IMR-90 (cell line): ENCODE results near the gene GLMN. TPM values are rescaled to one million over a fixed set of nuclear protein-coding genes. Genes with fewer than 3 reads are reported as not detected.

ENCODE experiments used
- ATAC-seq: fragments of 200-7000 bp; cut with Tn5 transposase; 2 replicates; pipeline ENCODE4 v1.9.1; 2020; ENCODE audit warnings: low read depth, mild to moderate bottlenecking, moderate library complexity
- BruUV-seq: library from RNA; stranded (reverse); fragments of 400-500 nt; replicated peaks from 2 replicates; lab custom pipeline; 2021; lab: Mats Ljungman, UMichigan
- CTCF ChIA-PET: fragments of 300-600 bp; formaldehyde crosslinking; extraction: SDS; loops from one replicate; lab custom pipeline; 2021; ENCODE audit warnings: antibody characterized with exemption; lab: Yijun Ruan, JAX
- POLR2A ChIA-PET: fragments of 300-600 bp; sonication (Branson Sonifier 250); formaldehyde crosslinking; loops from one replicate; lab custom pipeline; 2022; ENCODE audit warnings: antibody characterized with exemption; ENCODE audit not compliant: unreplicated experiment; lab: Charles Lee
- DNase-seq: peaks from one replicate; pipeline ENCODE4 v3.0.0; 2013
- H2AFZ ChIP-seq: replicated peaks from 2 replicates; pipeline ENCODE3; 2013; ENCODE audit warnings: low read length, mild to moderate bottlenecking; ENCODE audit not compliant: poor library complexity
- H2AK5ac ChIP-seq: 2 replicates; pipeline ENCODE4 v1.6.1; 2013; ENCODE audit warnings: low read depth, low read length, inconsistent platforms
- H2AK9ac ChIP-seq: replicated peaks from 2 replicates; pipeline ENCODE3; 2013; ENCODE audit warnings: mild to moderate bottlenecking, low read depth, low read length, moderate library complexity; ENCODE audit not compliant: poor library complexity
- H2BK120ac ChIP-seq: 2 replicates; pipeline ENCODE4 v1.6.1; 2013; ENCODE audit warnings: low read depth, low read length, inconsistent platforms
- H2BK15ac ChIP-seq: 3 replicates; pipeline ENCODE4 v1.6.1; 2013; ENCODE audit warnings: low read depth, low read length, inconsistent platforms
- H2BK20ac ChIP-seq: 2 replicates; pipeline ENCODE4 v1.6.1; 2013; ENCODE audit warnings: low read depth, mild to moderate bottlenecking, inconsistent platforms, low read length, moderate library complexity
- H2BK5ac ChIP-seq: 2 replicates; pipeline ENCODE4 v1.6.1; 2013; ENCODE audit warnings: mild to moderate bottlenecking, low read depth, low read length, inconsistent platforms; ENCODE audit not compliant: poor library complexity, severe bottlenecking
- H3K14ac ChIP-seq: replicated peaks from 2 replicates; pipeline ENCODE4 v1.6.1; 2013; ENCODE audit warnings: low read depth, low read length, inconsistent platforms
- H3K18ac ChIP-seq: 2 replicates; pipeline ENCODE4 v1.6.1; 2013; ENCODE audit warnings: low read depth, low read length, control low read depth
- H3K23ac ChIP-seq: 2 replicates; pipeline ENCODE4 v1.6.1; 2013; ENCODE audit warnings: low read depth, low read length, inconsistent platforms
- H3K27ac ChIP-seq: 2 replicates; pipeline ENCODE4 v1.5.1; 2013; ENCODE audit warnings: mild to moderate bottlenecking, control low read depth, low read length; ENCODE audit not compliant: insufficient read depth
- H3K27me3 ChIP-seq: 2 replicates; pipeline ENCODE4 v1.6.1; 2013; ENCODE audit warnings: low read length; ENCODE audit not compliant: control insufficient read depth, insufficient read depth
- H3K36me3 ChIP-seq: 2 replicates; pipeline ENCODE4 v1.6.1; 2013; ENCODE audit warnings: low read length, mixed read lengths; ENCODE audit not compliant: control insufficient read depth, insufficient read depth
- H3K4ac ChIP-seq: 2 replicates; pipeline ENCODE4 v1.6.1; 2013; ENCODE audit warnings: low read depth, low read length, inconsistent platforms
- H3K4me1 ChIP-seq: 2 replicates; pipeline ENCODE4 v1.6.1; 2013; ENCODE audit warnings: low read length, mixed read lengths; ENCODE audit not compliant: control insufficient read depth, insufficient read depth
- H3K4me2 ChIP-seq: 2 replicates; pipeline ENCODE4 v1.6.1; 2013; ENCODE audit warnings: low read depth, mild to moderate bottlenecking, control low read depth, low read length, moderate library complexity
- H3K4me3 ChIP-seq: 2 replicates; pipeline ENCODE4 v1.5.1; 2013; ENCODE audit warnings: low read depth, mild to moderate bottlenecking, control low read depth, low read length, moderate library complexity; ENCODE audit not compliant: insufficient read depth
- H3K56ac ChIP-seq: 2 replicates; pipeline ENCODE4 v1.6.1; 2013; ENCODE audit warnings: low read length, inconsistent platforms; ENCODE audit not compliant: insufficient read depth; ENCODE audit errors: extremely low read depth
- H3K79me1 ChIP-seq, 2 experiments: 2 replicates each; pipeline ENCODE4 v1.6.1; 2013; ENCODE audit warnings: low read length in 2 of 2, inconsistent platforms in 1 of 2, low read depth in 1 of 2
- H3K9ac ChIP-seq: 2 replicates; pipeline ENCODE4 v1.6.1; 2013; ENCODE audit warnings: low read depth, low read length, control low read depth
- H3K9me1 ChIP-seq: 2 replicates; pipeline ENCODE4 v1.6.1; 2013; ENCODE audit warnings: low read length, inconsistent platforms; ENCODE audit not compliant: insufficient read depth
- H3K9me3 ChIP-seq: 2 replicates; pipeline ENCODE4 v1.6.1; 2013; ENCODE audit warnings: low read length; ENCODE audit not compliant: control insufficient read depth, insufficient read depth
- H4K20me1 ChIP-seq: 2 replicates; pipeline ENCODE4 v1.6.1; 2013; ENCODE audit warnings: low read length, inconsistent platforms; ENCODE audit not compliant: insufficient read depth
- H4K5ac ChIP-seq: 2 replicates; pipeline ENCODE4 v1.6.1; 2013; ENCODE audit warnings: mild to moderate bottlenecking, low read depth, low read length, control low read depth
- H4K8ac ChIP-seq, 2 experiments: 2 replicates each; pipeline ENCODE4 v1.6.1; 2013; ENCODE audit warnings: low read depth in 2 of 2, low read length in 2 of 2, control low read depth in 1 of 2, inconsistent platforms in 1 of 2
- H4K91ac ChIP-seq: 2 replicates; pipeline ENCODE4 v1.6.1; 2013; ENCODE audit warnings: low read depth, low read length, inconsistent platforms; ENCODE audit not compliant: insufficient read depth
- BHLHE40 ChIP-seq: fragments of 150-350 bp; IDR thresholded peaks from 2 replicates; pipeline ENCODE4 v1.6.1; 2016; ENCODE audit warnings: mild to moderate bottlenecking, low read depth, low read length
- CEBPB ChIP-seq: IDR thresholded peaks from 2 replicates; pipeline ENCODE4 v1.6.1; 2012; ENCODE audit warnings: low read depth, low read length, improper control_type of control experiment
- CHD1 ChIP-seq: IDR thresholded peaks from 2 replicates; pipeline ENCODE4 v1.6.1; 2012; ENCODE audit warnings: low read depth, low read length, improper control_type of control experiment
- FOS ChIP-seq: fragments of 150-350 bp; IDR thresholded peaks from 2 replicates; pipeline ENCODE4 v1.6.1; 2016; ENCODE audit warnings: low read depth, low read length
- MAFK ChIP-seq: IDR thresholded peaks from 2 replicates; pipeline ENCODE4 v1.6.1; 2012; ENCODE audit warnings: low read depth, low read length, improper control_type of control experiment
- MAZ ChIP-seq: IDR thresholded peaks from 2 replicates; pipeline ENCODE4 v1.6.1; 2012; ENCODE audit warnings: low read depth, mild to moderate bottlenecking, low read length, improper control_type of control experiment, moderate library complexity, borderline replicate concordance
- MXI1 ChIP-seq: IDR thresholded peaks from 2 replicates; pipeline ENCODE4 v1.6.1; 2012; ENCODE audit warnings: low read depth, mild to moderate bottlenecking, low read length, moderate library complexity, borderline replicate concordance
- NFE2L2 ChIP-seq: fragments of 150-350 bp; IDR thresholded peaks from 2 replicates; pipeline ENCODE4 v1.6.1; 2016; ENCODE audit warnings: low read depth, mild to moderate bottlenecking, low read length
- POLR2A ChIP-seq: IDR thresholded peaks from 2 replicates; pipeline ENCODE4 v1.6.1; 2012; ENCODE audit warnings: mild to moderate bottlenecking, low read depth, low read length
- RAD21 ChIP-seq: IDR thresholded peaks from 2 replicates; pipeline ENCODE4 v1.6.1; 2012; ENCODE audit warnings: low read length, improper control_type of control experiment
- RCOR1 ChIP-seq: IDR thresholded peaks from 2 replicates; pipeline ENCODE4 v1.6.1; 2012; ENCODE audit warnings: mild to moderate bottlenecking, low read length, improper control_type of control experiment; ENCODE audit not compliant: insufficient replicate concordance
- RFX5 ChIP-seq: IDR thresholded peaks from 2 replicates; pipeline ENCODE4 v1.8.0; 2012; ENCODE audit warnings: low read depth, mild to moderate bottlenecking, low read length, moderate library complexity
- SMC3 ChIP-seq: fragments of 150-350 bp; IDR thresholded peaks from 2 replicates; pipeline ENCODE4 v1.6.1; 2016; ENCODE audit warnings: low read depth, mild to moderate bottlenecking, antibody characterized with exemption, low read length, moderate library complexity
- WGBS, 2 experiments: methylation state at CpG; one replicate each; pipeline versions ENCODE4 v1.1.5 to v1.1.7; 2013; ENCODE audit warnings: missing lambda C conversion rate in 2 of 2; ENCODE audit not compliant: insufficient read length in 1 of 2; ENCODE audit errors: extremely low coverage in 2 of 2; 5-methylcytosine and 5-hydroxymethylcytosine counted together
- dilution Hi-C: fragments of 300-500 bp; cut with HindIII; formaldehyde crosslinking; loops from one replicate; pipeline ENCODE4 v1.14.3; 2018; ENCODE audit warnings: low sequenced_read_pairs; ENCODE audit not compliant: unreplicated experiment
- in situ Hi-C: fragments of 300-500 bp; cut with MboI; formaldehyde crosslinking; loops from 3 replicates; pipeline ENCODE4 v1.14.3; 2019; ENCODE audit warnings: low sequenced_read_pairs, inconsistent platforms, mixed read lengths
- intact Hi-C: fragments of 100-400 bp; cut with micrococcal nuclease; formaldehyde crosslinking; loops from 2 replicates; pipeline ENCODE4 v1.10.0; 2022
- polyA plus RNA-seq, 3 experiments: library from polyadenylated mRNA; depleted of rRNA; stranded (reverse); fragments of >200 nt; gene quantifications; 2 replicates each; pipeline ENCODE4 v1.2.3, GENCODE V29; 2012; ENCODE audit warnings: low replicate concordance in 1 of 3
- total RNA-seq: library from RNA; depleted of rRNA; stranded (reverse); fragments of >200 nt; gene quantifications from 2 replicates; pipeline ENCODE4 v1.2.3, GENCODE V29; 2012
- TF ChIP-seq, protein P1 (sequence below): conservative IDR thresholded peaks from 2 replicates; pipeline ENCODE4 v1.5.1; 2012; ENCODE audit warnings: mild to moderate bottlenecking, low read depth, low read length, improper control_type of control experiment
- TF ChIP-seq, protein P2 (sequence below): fragments of 150-350 bp; IDR thresholded peaks from 2 replicates; pipeline ENCODE4 v1.6.1; 2017; ENCODE audit warnings: mild to moderate bottlenecking, antibody characterized with exemption, low read length, low read depth
- TF ChIP-seq, protein P3 (sequence below): fragments of 150-350 bp; IDR thresholded peaks from 2 replicates; pipeline ENCODE4 v1.6.1; 2016; ENCODE audit warnings: low read depth, mild to moderate bottlenecking, low read length, moderate library complexity, borderline replicate concordance

Gene GLMN
- total and polyA plus RNA-seq, 2 of the 4 experiments (the other 2 are of a cell fraction): 4.1 to 4.7 TPM

DNA sequence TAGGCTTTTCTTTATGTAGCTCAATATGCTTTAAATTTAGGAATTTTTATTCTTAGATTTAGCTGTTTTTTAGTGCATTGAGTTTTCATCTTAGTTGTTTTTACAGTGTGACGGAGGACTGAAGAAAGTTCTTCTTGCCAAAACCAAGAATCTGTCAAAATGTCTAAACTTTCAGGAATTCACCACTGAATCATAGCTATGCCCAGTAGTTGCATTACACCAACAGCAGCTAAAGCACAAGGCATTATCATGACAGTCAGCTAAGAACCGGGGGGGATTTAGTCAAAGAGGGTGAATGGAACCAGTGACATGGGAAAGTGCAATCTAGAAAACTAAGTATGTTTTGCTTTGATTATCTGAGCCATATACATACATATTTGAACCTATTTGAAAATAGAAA is 87.6 kb downstream of the GLMN start:
- H4K8ac ChIP-seq: no peak overlapping the region; a peak in 1 of 4 replicates
- no CpG with 5 or more reads among the region's 2 CpGs for WGBS, 2 experiments
- no peak overlapping the region for H3K9ac ChIP-seq
- H3K23ac ChIP-seq: no peak overlapping the region
- dilution Hi-C loops: no loop called here
- H3K36me3 ChIP-seq: no peaks in the 10 kb centered on the region
- no peak overlapping the region for H3K14ac ChIP-seq
- no peak overlapping the region for H3K18ac ChIP-seq
- no peaks in the 10 kb centered on the region for H4K20me1 ChIP-seq
- H3K4me2 ChIP-seq: peak overlapping the region; percentile 81; the same call in 1 of the 2 replicates
- H3K27ac ChIP-seq: no peak overlapping the region
- peaks cover 2% of the 10 kb centered on the region; the same call in 1 of the 2 replicates for H3K9me3 ChIP-seq
- H3K4me1 ChIP-seq: peaks cover 3% of the 10 kb centered on the region; the same call in 1 of the 2 replicates
- H2AK5ac ChIP-seq: no peak overlapping the region
- ATAC-seq: peak; percentile 93
- no peak overlapping the region for H3K4ac ChIP-seq
- H2AFZ ChIP-seq: no peak overlapping the region
- peak overlapping the region; percentile 87 for H2BK5ac ChIP-seq
- H3K9me1 ChIP-seq: peaks cover 4% of the 10 kb centered on the region; the same call in 1 of the 2 replicates
- H4K91ac ChIP-seq: no peak overlapping the region
- no peaks in the 10 kb centered on the region for H3K79me1 ChIP-seq
- no peak overlapping the region for H2AK9ac ChIP-seq
- H2BK15ac ChIP-seq: no peak overlapping the region; the same call in 2 of the 3 replicates
- no peaks in the 10 kb centered on the region for H3K27me3 ChIP-seq
- H2BK120ac ChIP-seq: no peak overlapping the region
- H3K56ac ChIP-seq: no peak overlapping the region
- DNase-seq: peak; percentile 92
- TF ChIP-seq FOS: peak; percentile 60
- no peak for TF ChIP-seq RAD21
- no peak for TF ChIP-seq CHD1
- TF ChIP-seq, protein P1, sequence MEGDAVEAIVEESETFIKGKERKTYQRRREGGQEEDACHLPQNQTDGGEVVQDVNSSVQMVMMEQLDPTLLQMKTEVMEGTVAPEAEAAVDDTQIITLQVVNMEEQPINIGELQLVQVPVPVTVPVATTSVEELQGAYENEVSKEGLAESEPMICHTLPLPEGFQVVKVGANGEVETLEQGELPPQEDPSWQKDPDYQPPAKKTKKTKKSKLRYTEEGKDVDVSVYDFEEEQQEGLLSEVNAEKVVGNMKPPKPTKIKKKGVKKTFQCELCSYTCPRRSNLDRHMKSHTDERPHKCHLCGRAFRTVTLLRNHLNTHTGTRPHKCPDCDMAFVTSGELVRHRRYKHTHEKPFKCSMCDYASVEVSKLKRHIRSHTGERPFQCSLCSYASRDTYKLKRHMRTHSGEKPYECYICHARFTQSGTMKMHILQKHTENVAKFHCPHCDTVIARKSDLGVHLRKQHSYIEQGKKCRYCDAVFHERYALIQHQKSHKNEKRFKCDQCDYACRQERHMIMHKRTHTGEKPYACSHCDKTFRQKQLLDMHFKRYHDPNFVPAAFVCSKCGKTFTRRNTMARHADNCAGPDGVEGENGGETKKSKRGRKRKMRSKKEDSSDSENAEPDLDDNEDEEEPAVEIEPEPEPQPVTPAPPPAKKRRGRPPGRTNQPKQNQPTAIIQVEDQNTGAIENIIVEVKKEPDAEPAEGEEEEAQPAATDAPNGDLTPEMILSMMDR: no peak
- TF ChIP-seq, protein P2, sequence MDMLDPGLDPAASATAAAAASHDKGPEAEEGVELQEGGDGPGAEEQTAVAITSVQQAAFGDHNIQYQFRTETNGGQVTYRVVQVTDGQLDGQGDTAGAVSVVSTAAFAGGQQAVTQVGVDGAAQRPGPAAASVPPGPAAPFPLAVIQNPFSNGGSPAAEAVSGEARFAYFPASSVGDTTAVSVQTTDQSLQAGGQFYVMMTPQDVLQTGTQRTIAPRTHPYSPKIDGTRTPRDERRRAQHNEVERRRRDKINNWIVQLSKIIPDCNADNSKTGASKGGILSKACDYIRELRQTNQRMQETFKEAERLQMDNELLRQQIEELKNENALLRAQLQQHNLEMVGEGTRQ: no peak
- TF ChIP-seq MAZ: no peak
- TF ChIP-seq, protein P3, sequence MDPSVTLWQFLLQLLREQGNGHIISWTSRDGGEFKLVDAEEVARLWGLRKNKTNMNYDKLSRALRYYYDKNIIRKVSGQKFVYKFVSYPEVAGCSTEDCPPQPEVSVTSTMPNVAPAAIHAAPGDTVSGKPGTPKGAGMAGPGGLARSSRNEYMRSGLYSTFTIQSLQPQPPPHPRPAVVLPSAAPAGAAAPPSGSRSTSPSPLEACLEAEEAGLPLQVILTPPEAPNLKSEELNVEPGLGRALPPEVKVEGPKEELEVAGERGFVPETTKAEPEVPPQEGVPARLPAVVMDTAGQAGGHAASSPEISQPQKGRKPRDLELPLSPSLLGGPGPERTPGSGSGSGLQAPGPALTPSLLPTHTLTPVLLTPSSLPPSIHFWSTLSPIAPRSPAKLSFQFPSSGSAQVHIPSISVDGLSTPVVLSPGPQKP: no peak
- TF ChIP-seq SMC3: no peak
- TF ChIP-seq RCOR1: peak; percentile 51
- no peak for TF ChIP-seq BHLHE40
- TF ChIP-seq MAFK: no peak
- no peak for TF ChIP-seq MXI1
- no peak for TF ChIP-seq RFX5
- no peak for TF ChIP-seq POLR2A
- TF ChIP-seq NFE2L2: no peak
- peak; percentile 77 for TF ChIP-seq CEBPB
- no peak overlapping the region for H3K4me3 ChIP-seq
- intact Hi-C loops: no loop called here
- no peak overlapping the region for H2BK20ac ChIP-seq
- no peak overlapping the region for H4K5ac ChIP-seq
- ChIA-PET POLR2A (no interaction called here), CTCF (interaction anchor here (0.6 to 0.8 kb wide), 2 partner anchors 11 to 701 kb away, joined by 3 read pairs; no protein-coding TSS in a partner anchor)
- in situ Hi-C loops: no loop called here
- BruUV-seq: no TSS peak
